DOHH2 (cell line): ENCODE measurements around the gene MLLT3.

ENCODE experiments used
- CTCF ChIP-seq: fragments of 200-600 bp; sonication (generic); IDR thresholded peaks from one replicate; pipeline ENCODE4 v1.5.1; 2014; ENCODE audit warnings: antibody characterized with exemption, mild to moderate bottlenecking, low read depth, low read length; ENCODE audit not compliant: poor library complexity, severe bottlenecking
- EZH2phosphoT487 ChIP-seq: fragments of 200-600 bp; sonication (generic); IDR thresholded peaks from 2 replicates; pipeline ENCODE4 v1.6.1; 2017; ENCODE audit warnings: borderline replicate concordance, mild to moderate bottlenecking, antibody characterized with exemption, low read length, moderate library complexity, mixed read lengths

GRCh38 chr9:20377790-20378189, 244.5 kb downstream of the MLLT3 start:
- no peak for TF ChIP-seq CTCF
- no peak for TF ChIP-seq EZH2phosphoT487
